ENCODE measurements around the gene CCDC13.

The CCDC13 gene, protein sequence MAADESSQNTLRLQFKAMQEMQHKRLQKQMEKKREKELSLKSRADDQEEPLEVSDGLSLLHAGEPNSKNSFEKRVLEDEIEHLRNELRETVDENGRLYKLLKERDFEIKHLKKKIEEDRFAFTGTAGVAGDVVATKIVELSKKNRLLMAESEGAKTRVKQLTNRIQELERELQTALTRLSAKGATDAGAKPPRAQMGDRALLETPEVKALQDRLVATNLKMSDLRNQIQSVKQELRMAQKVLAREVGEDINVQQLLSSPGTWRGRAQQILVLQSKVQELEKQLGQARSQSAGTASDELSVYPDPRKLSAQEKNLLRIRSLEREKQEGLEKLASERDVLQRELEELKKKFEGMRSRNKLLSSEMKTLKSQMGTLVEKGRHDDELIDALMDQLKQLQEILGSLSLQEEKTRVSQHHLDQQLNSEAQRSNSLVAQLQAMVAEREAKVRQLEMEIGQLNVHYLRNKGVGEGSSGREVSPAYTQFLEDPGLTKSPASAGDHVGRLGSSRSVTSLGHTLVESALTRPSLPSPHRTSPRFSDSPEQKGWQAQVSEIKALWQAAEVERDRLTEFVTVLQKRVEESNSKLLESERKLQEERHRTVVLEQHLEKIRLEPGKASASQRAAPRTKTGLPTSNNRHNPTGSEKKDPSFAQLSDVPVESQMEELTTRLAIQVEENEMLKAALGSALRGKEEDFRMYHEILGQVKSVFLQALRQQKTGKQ

DNA sequence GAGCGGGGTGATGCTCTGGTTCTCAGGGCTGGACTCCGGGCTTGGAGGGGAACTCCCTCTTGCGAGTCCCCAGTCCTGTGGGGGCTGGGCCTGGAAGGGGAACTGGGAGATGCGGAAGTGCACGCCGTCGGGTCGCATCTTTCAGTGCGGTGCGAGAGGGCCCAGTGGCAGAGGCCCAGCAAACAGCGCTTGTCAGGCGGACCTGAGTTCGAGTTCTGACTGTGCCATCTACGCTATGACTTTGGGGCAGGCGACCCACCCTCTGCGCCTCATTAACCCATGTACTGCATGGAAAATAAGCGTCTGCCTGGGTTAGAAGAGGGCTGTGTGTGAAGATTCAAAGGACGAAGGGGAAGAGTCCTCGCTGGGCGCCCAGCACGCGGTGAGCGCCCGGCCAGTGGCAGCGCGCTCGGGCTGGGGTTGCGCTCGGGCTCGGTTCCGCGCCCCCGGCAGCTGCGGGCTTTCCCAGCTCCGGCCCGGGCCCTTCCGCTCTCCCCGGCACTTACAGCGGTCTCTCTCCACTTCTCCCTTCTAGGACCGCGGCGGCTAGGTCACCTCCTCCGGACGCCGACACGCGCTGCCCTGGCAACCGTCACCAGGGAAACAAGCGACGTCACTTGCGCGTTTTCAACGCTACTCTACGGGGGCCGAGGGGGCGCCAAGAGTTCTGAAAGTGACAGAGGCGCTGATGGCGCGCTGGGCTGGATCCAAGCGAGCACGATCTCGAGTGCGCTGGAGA is at the start of gene CCDC13:
Gene CCDC13, minus strand, starts transcription at position 584 of the 739 bp plus-strand sequence. CDS start 14,908 bp downstream, outside the sequence.
- TF ChIP-seq, protein P1, sequence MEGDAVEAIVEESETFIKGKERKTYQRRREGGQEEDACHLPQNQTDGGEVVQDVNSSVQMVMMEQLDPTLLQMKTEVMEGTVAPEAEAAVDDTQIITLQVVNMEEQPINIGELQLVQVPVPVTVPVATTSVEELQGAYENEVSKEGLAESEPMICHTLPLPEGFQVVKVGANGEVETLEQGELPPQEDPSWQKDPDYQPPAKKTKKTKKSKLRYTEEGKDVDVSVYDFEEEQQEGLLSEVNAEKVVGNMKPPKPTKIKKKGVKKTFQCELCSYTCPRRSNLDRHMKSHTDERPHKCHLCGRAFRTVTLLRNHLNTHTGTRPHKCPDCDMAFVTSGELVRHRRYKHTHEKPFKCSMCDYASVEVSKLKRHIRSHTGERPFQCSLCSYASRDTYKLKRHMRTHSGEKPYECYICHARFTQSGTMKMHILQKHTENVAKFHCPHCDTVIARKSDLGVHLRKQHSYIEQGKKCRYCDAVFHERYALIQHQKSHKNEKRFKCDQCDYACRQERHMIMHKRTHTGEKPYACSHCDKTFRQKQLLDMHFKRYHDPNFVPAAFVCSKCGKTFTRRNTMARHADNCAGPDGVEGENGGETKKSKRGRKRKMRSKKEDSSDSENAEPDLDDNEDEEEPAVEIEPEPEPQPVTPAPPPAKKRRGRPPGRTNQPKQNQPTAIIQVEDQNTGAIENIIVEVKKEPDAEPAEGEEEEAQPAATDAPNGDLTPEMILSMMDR (IDR thresholded peaks at IDR 0.05; ENCODE audit: low read depth, low read length): no peak
- peak within 1 kb of the TSS; percentile 43 to 48 for H3K4me3 ChIP-seq (replicated peaks in 1 of 2; ENCODE audit: low read depth in 2 of 2, low read length in 2 of 2)

DNA sequence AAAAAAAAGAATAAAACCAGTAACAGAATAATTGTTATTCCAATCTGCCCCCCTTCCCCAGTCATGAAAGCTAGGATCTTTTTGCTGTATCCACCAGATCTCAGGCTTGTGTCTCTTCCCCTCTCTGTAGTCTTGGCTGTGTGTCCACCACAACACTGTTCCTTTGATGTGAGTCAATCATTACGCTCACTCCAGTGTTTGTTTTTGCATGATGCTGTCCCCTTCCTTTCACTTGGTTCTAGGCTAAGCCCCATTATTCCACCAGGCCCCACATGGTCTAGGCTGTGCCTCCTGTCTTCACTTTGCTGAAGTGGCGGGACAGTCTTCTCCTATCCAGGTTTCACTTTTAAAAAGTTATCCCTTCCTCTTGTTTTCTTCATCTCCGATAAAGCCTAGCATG is 49.8 kb upstream of the CCDC13 start:
- TF ChIP-seq, protein P1 (IDR thresholded peaks at IDR 0.05; ENCODE audit: low read depth, low read length): no peak

More for the DNA sequence above, at the start of gene CCDC13:
- DNase-seq (ENCODE audit: low read depth in 2 of 2): peak; percentile 93 to 94

DNA sequence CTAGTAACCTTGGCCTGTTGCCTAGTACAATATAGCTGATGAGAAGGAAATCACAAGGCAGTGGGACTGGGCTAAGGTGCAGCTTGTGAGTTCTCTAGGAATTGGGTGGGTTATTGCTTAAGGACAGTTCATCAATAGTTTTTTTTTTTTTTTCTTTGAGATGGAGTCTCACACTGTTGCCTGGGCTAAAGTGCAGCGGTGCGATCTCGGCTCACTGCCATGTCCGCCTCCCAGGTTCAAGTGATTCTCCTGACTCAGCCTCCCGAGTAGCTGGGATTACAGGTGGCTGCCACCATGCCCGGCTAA is 47.6 kb upstream of the CCDC13 start:
- no peak overlapping the region for H3K4me3 ChIP-seq (replicated peaks in 1 of 2; ENCODE audit: low read depth in 2 of 2, low read length in 2 of 2)
- DNase-seq (ENCODE audit: low read depth in 2 of 2): no peak
- TF ChIP-seq, protein P1 (IDR thresholded peaks at IDR 0.05; ENCODE audit: low read depth, low read length): no peak

More for the DNA sequence above, 49.8 kb upstream of the CCDC13 start:
- no peak for DNase-seq (ENCODE audit: low read depth in 2 of 2)
- no peak overlapping the region for H3K4me3 ChIP-seq (replicated peaks in 1 of 2; ENCODE audit: low read depth in 2 of 2, low read length in 2 of 2)

DNA sequence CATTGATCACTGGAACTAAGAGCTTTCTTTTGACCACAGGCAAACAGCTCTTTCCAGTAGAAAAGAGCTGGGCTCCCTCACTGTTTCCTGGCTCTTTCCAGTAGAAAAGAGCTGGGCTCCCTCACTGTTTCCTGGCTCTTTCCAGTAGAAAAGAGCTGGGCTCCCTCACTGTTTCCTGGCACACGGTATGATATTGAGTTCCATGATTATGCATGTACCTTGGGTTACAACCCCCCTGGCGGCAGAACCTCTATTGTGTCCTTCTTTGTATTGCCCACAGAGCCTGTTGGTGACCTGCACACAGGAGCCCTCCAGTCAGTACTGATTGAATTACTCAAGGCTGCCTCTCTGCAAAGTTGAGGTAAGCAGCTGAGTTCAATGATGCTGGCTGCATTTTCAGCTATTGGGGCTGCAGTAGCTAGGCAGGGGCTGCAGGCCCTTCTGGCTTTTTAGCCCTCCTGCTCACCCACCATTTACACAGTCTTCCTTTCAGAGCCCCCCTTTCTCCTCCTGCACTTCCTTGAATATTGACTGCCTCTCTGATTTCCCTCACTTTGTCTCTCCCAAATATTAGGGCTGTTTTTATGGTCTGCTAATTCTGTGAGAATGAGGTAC is 46.4 kb upstream of the CCDC13 start:
- DNase-seq (ENCODE audit: low read depth in 2 of 2): no peak
- no peak overlapping the region for H3K4me3 ChIP-seq (replicated peaks in 1 of 2; ENCODE audit: low read depth in 2 of 2, low read length in 2 of 2)
- TF ChIP-seq, protein P1 (IDR thresholded peaks at IDR 0.05; ENCODE audit: low read depth, low read length): no peak

DNA sequence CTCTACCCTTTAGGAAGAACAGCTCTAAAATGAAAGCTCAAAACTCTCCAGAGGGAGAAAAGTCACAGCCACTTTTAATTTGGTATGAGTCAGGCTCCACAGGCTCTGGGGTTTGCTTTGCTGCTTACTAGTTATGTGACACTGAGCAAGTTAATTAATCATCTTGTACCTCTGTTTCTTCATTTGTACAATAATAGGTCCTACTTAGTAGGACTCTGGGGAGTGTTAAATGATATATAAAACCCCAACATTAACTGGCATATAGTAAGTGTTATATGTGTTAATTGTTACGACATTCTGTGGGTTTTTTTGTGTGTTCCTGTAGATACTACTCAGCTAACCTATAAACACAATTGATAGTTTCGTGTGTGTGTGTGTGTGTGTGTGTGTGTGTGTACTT is 42.8 kb upstream of the CCDC13 start:
- H3K4me3 ChIP-seq (replicated peaks in 1 of 2; ENCODE audit: low read depth in 2 of 2, low read length in 2 of 2): no peak overlapping the region
- TF ChIP-seq, protein P1 (IDR thresholded peaks at IDR 0.05; ENCODE audit: low read depth, low read length): no peak
- no peak for DNase-seq (ENCODE audit: low read depth in 2 of 2)

DNA sequence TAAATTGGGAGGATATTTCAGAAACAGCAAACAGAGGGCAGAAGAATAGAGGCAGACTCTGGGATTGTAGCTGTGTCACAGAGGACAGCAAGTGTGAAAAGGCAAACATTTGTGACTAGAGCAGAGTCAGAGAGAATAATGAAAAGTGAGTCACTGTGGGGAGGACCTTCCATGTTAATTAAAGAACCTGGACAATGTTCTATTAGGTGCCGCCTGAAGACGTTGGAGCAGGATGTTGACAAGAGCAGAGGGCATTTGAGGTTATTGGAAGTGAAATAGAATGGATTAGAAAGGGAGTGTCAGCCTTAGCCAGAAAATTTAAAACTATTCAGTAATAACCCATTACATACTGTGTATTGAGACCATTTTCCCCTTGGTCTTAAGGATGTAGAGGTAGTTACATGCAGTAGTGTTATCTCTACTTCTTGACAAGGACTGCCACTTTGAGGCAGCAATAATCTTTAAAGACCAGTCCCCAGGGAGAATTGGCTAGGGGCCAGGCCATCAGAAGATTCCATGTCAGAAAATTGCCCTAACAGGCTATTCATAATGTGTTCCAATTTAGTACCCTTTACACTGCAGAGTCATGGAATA is 42.0 kb upstream of the CCDC13 start:
- TF ChIP-seq, protein P1 (IDR thresholded peaks at IDR 0.05; ENCODE audit: low read depth, low read length): no peak
- no peak overlapping the region for H3K4me3 ChIP-seq (replicated peaks in 1 of 2; ENCODE audit: low read depth in 2 of 2, low read length in 2 of 2)
- no peak for DNase-seq (ENCODE audit: low read depth in 2 of 2)
